ENCODE measurements around the gene RNLS. TPM values are rescaled to one million over a fixed set of nuclear protein-coding genes. Genes with fewer than 3 reads are reported as not detected.

Gene RNLS
- total and polyA plus RNA-seq, 2 of the 8 experiments (the other 6 are each of a cell fraction or from before 2014, with no cell fraction given): 7.5 to 12.7 TPM

GRCh38 chr10:88442716-88443115 is 140.4 kb downstream of the RNLS start:
- Histone ChIP-seq H2BK120ac (replicated peaks; ENCODE audit: low read depth, low read length) (no peak overlapping the region), H3K23me2 (ENCODE audit: low read depth, low read length) (no peaks in the 10 kb centered on the region), H3K18ac (ENCODE audit: extremely low read depth, low read length) (no peak overlapping the region), H4K91ac (replicated peaks; ENCODE audit: insufficient read length, low read length) (no peak overlapping the region), H4K5ac (ENCODE audit: insufficient read length, low read depth, low read length) (no peak overlapping the region), H3K4ac (replicated peaks; ENCODE audit: insufficient read length, low read depth, low read length) (no peak overlapping the region), H3K4me3 (ENCODE audit: extremely low read depth in 1 of 4, insufficient read depth in 2 of 4, low read depth in 3 of 4, low read length in 4 of 4) (no peak overlapping the region), H3K79me2 (ENCODE audit: control insufficient read depth in 1 of 2, insufficient read depth in 2 of 2, low read length in 2 of 2) (no peaks in the 10 kb centered on the region), H4K8ac (ENCODE audit: extremely low read depth, insufficient read depth, low read length) (no peak overlapping the region), H3K27ac (ENCODE audit: low read depth, low read length) (no peak overlapping the region), H2AFZ (ENCODE audit: low read length) (no peak overlapping the region), H3K9ac (replicated peaks in 1 of 4; ENCODE audit: extremely low read depth in 1 of 4, low read depth in 3 of 4, low read length in 3 of 4) (no peak overlapping the region), H2AK5ac (ENCODE audit: low read depth, low read length) (no peak overlapping the region), H3K14ac (ENCODE audit: insufficient read length) (no peak overlapping the region), H3K9me3 (ENCODE audit: insufficient read depth in 2 of 2, low read depth in 1 of 2, low read length in 1 of 2) (peaks cover 0 to 12% of the 10 kb centered on the region in 2 experiments; a peak in 3 of 4 replicates), H2BK12ac (ENCODE audit: low read depth, low read length) (no peak overlapping the region), H3K79me1 (ENCODE audit: low read depth, low read length) (no peaks in the 10 kb centered on the region), H3K56ac (replicated peaks; ENCODE audit: insufficient read length, low read depth, low read length) (no peak overlapping the region), H3K4me1 (replicated peaks in 1 of 4; ENCODE audit: control insufficient read depth in 3 of 4, insufficient read depth in 4 of 4, low read length in 3 of 4) (no peaks in the 10 kb centered on the region), H2BK5ac (ENCODE audit: low read depth, low read length) (no peak overlapping the region), H4K20me1 (replicated peaks in 1 of 2; ENCODE audit: control insufficient read depth in 1 of 2, insufficient read depth in 2 of 2, low read length in 2 of 2) (no peaks in the 10 kb centered on the region), H2BK15ac (ENCODE audit: low read length) (no peak overlapping the region), H3K23ac (ENCODE audit: insufficient read length) (no peak overlapping the region), H3K36me3 (ENCODE audit: control insufficient read depth in 2 of 4, insufficient read depth in 4 of 4, low read length in 3 of 4) (no peaks in the 10 kb centered on the region), H3K4me2 (ENCODE audit: insufficient read depth in 1 of 2, low read depth in 2 of 2, low read length in 2 of 2) (no peak overlapping the region), H3K27me3 (replicated peaks in 1 of 4; ENCODE audit: control insufficient read depth in 3 of 4, extremely low read depth in 1 of 4, insufficient read depth in 3 of 4, low read length in 3 of 4) (no peaks in the 10 kb centered on the region), H2BK20ac (ENCODE audit: low read length) (no peak overlapping the region)
- TF ChIP-seq, protein P1, sequence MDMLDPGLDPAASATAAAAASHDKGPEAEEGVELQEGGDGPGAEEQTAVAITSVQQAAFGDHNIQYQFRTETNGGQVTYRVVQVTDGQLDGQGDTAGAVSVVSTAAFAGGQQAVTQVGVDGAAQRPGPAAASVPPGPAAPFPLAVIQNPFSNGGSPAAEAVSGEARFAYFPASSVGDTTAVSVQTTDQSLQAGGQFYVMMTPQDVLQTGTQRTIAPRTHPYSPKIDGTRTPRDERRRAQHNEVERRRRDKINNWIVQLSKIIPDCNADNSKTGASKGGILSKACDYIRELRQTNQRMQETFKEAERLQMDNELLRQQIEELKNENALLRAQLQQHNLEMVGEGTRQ (IDR thresholded peaks at IDR 0.05; ENCODE audit: low read length): no peak
- TF ChIP-seq EP300 (IDR thresholded peaks at IDR 0.05; ENCODE audit: borderline replicate concordance in 1 of 2, low read depth in 2 of 2, low read length in 2 of 2): no peak
- TF ChIP-seq MAFK (IDR thresholded peaks at IDR 0.05; ENCODE audit: low read depth, low read length): no peak
- no peak for TF ChIP-seq TBP (IDR thresholded peaks at IDR 0.05; ENCODE audit: low read depth, low read length)
- TF ChIP-seq HDAC6 (IDR thresholded peaks at IDR 0.05; ENCODE audit: low read depth, low read length): no peak
- TF ChIP-seq TEAD4 (IDR thresholded peaks at IDR 0.05; ENCODE audit: low read depth, low read length): no peak
- TF ChIP-seq NRF1 (IDR thresholded peaks at IDR 0.05; ENCODE audit: low read depth, low read length): no peak
- no peak for TF ChIP-seq POLR2A (IDR thresholded peaks at IDR 0.05; ENCODE audit: control extremely low read depth in 1 of 2, low read depth in 2 of 2, low read length in 2 of 2)
- no peak for TF ChIP-seq NANOG (IDR thresholded peaks at IDR 0.05; ENCODE audit: insufficient read depth, low read depth, low read length, poor library complexity, severe bottlenecking)
- CTCF ChIA-PET (ENCODE audit: partially characterized antibody): no interaction called here
- POLR2A ChIA-PET (ENCODE audit: partially characterized antibody): no interaction called here
- WGBS, 2 experiments (ENCODE audit: extremely low coverage in 1 of 2, insufficient coverage in 1 of 2, insufficient read length in 1 of 2, insufficient replicate concordance in 2 of 2, low coverage in 1 of 2, low lambda C conversion rate in 2 of 2, missing lambda C conversion rate in 1 of 2): 77% methylated on average over 4 of the region's 4 CpGs; no CpG with 5 or more reads in 1 of the 2 experiments
- no peak for FAIRE-seq
- DNase-seq (ENCODE audit: low read depth in 1 of 2, low spot score in 2 of 2): no peak
